NT2/D1 (cell line): ENCODE measurements around the gene PJA2.

ENCODE experiments used
- SUZ12 ChIP-seq: IDR thresholded peaks from 2 replicates; pipeline ENCODE4 v1.6.1; 2011; ENCODE audit not compliant: insufficient read length, insufficient read depth; ENCODE audit errors: extremely low read depth
- YY1 ChIP-seq: IDR thresholded peaks from 2 replicates; pipeline ENCODE4 v1.6.1; 2011; ENCODE audit not compliant: insufficient read length, insufficient read depth
- ZNF274 ChIP-seq: IDR thresholded peaks from 2 replicates; pipeline ENCODE4 v1.6.1; 2011; ENCODE audit warnings: mild to moderate bottlenecking, low read depth, low read length

GRCh38 chr5:109334056-109334455 lies 75.7 kb downstream of the PJA2 start:
- no peak for TF ChIP-seq YY1
- no peak for TF ChIP-seq ZNF274
- TF ChIP-seq SUZ12: no peak
